DMS79 (cell line): ENCODE results near the gene ATM.

Experiments used
- DNase-seq: peaks from one replicate; lab custom pipeline; 2025; lab: John Stamatoyannopoulos, UW

ATM gene, protein sequence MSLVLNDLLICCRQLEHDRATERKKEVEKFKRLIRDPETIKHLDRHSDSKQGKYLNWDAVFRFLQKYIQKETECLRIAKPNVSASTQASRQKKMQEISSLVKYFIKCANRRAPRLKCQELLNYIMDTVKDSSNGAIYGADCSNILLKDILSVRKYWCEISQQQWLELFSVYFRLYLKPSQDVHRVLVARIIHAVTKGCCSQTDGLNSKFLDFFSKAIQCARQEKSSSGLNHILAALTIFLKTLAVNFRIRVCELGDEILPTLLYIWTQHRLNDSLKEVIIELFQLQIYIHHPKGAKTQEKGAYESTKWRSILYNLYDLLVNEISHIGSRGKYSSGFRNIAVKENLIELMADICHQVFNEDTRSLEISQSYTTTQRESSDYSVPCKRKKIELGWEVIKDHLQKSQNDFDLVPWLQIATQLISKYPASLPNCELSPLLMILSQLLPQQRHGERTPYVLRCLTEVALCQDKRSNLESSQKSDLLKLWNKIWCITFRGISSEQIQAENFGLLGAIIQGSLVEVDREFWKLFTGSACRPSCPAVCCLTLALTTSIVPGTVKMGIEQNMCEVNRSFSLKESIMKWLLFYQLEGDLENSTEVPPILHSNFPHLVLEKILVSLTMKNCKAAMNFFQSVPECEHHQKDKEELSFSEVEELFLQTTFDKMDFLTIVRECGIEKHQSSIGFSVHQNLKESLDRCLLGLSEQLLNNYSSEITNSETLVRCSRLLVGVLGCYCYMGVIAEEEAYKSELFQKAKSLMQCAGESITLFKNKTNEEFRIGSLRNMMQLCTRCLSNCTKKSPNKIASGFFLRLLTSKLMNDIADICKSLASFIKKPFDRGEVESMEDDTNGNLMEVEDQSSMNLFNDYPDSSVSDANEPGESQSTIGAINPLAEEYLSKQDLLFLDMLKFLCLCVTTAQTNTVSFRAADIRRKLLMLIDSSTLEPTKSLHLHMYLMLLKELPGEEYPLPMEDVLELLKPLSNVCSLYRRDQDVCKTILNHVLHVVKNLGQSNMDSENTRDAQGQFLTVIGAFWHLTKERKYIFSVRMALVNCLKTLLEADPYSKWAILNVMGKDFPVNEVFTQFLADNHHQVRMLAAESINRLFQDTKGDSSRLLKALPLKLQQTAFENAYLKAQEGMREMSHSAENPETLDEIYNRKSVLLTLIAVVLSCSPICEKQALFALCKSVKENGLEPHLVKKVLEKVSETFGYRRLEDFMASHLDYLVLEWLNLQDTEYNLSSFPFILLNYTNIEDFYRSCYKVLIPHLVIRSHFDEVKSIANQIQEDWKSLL (N-terminal part only)

DNA sequence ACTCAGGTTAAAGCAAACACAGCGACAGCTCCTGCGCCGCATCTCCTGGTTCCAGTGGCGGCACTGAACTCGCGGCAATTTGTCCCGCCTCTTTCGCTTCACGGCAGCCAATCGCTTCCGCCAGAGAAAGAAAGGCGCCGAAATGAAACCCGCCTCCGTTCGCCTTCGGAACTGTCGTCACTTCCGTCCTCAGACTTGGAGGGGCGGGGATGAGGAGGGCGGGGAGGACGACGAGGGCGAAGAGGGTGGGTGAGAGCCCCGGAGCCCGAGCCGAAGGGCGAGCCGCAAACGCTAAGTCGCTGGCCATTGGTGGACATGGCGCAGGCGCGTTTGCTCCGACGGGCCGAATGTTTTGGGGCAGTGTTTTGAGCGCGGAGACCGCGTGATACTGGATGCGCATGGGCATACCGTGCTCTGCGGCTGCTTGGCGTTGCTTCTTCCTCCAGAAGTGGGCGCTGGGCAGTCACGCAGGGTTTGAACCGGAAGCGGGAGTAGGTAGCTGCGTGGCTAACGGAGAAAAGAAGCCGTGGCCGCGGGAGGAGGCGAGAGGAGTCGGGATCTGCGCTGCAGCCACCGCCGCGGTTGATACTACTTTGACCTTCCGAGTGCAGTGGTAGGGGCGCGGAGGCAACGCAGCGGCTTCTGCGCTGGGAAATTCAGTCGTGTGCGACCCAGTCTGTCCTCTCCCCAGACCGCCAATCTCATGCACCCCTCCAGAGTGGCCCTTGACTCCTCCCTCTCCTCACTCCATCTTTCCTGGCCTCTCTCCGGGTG lies at the start of gene ATM, which contains the start of gene NPAT:
ATM (plus strand) TSS at position 494 of the 774 bp plus-strand sequence. CDS start 4,558 bp downstream, outside the sequence.
NPAT (minus strand) TSS at position 65 of the 774 bp plus-strand sequence. CDS start 102 bp downstream, outside the sequence.
- DNase-seq, result peak; percentile 100

DNA sequence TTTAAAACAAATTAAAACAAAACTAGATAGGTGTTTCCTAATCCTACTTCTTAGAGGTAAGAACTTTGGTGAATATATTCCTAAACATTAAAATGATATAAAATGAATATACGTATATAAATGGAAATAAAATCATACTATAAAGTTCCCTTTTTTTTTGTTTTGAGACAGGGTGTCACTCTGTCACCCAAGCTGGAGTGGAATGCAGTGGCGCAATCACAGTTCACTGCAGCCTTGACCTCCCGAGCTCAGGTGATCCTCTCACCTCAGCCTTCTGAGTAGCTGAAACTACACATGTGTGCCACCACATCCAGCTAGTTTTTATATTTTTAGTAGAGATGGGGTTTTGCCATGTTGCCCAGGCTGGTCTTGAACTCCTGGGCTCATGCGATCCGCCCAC lies 45.3 kb upstream of the ATM start:
- no peak for DNase-seq

DNA sequence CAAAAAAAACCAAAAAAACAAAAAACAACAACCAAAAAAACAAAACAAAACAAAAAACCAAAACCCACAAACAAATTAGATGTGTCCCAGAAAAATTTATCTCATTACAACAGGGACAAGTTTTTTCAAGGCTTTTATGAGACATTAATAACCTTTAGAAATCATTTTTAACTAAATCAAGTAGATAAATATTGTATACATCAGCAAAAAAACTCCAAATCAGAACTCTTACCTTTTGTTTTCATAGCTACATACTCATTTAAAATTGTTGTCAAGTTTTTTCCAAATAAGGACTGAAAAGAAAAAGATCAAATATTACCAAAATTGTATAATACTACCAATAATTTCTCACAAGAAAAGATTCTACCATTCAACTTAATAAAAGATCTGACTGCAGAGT lies 29.1 kb upstream of the ATM start:
- no peak for DNase-seq

DNA sequence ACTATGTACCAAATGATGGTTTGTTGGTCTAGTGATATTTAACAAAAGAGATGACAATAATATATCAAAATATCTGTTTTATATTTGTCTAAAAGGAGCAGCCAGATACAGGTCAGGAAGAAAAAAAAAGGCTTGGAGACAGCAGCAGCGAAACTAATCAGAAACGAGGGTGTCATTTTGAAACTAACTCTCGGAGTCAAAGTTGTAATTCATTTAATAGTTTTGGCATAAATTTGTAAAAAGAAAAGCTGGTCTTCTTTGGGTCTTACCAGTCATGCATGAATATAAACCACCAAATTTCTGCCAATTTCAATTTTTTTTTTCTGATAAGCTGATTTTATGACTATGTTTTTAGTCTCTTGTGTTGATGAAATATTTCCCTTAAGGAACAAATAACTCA lies 26.0 kb upstream of the ATM start:
- no peak for DNase-seq

DNA sequence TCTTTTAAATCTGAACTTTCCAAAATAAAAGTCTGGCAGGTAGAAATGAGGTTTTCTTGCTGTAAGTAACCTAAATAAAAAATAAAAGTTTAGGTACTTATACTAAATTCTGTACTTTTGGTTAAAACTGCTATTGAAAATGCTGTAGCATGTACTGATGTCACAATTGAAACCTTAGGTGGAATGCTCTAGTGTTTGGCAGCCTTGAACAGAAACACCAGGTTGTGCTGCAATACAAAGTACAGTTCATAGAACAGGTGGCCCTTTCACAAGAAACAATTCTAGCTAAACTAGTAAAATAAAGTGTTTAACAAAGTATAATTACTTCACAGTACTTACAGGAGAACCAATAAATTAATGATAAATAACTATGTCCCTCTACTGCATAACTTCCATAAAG lies 25.5 kb upstream of the ATM start:
- DNase-seq, result no peak

DNA sequence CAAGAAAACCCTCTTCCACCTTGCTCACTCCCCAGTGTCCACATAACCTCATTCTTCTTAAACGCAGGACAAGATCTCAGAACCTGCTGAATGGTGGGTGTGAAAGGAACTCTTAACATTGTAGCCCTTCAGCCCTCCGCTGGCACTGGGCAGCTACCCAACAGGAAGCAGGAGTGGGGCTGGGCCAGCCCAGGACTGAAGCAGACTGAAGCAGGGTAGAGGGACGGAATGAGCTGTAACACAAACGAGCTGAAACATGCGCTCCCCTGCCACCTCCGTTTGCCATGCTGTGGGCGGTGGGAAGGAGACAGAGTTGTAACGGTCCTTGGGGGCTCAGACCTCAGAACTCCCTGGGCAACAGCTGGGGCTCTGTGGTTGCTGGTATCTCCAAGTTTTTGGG lies 24.0 kb upstream of the ATM start:
- DNase-seq, result no peak

DNA sequence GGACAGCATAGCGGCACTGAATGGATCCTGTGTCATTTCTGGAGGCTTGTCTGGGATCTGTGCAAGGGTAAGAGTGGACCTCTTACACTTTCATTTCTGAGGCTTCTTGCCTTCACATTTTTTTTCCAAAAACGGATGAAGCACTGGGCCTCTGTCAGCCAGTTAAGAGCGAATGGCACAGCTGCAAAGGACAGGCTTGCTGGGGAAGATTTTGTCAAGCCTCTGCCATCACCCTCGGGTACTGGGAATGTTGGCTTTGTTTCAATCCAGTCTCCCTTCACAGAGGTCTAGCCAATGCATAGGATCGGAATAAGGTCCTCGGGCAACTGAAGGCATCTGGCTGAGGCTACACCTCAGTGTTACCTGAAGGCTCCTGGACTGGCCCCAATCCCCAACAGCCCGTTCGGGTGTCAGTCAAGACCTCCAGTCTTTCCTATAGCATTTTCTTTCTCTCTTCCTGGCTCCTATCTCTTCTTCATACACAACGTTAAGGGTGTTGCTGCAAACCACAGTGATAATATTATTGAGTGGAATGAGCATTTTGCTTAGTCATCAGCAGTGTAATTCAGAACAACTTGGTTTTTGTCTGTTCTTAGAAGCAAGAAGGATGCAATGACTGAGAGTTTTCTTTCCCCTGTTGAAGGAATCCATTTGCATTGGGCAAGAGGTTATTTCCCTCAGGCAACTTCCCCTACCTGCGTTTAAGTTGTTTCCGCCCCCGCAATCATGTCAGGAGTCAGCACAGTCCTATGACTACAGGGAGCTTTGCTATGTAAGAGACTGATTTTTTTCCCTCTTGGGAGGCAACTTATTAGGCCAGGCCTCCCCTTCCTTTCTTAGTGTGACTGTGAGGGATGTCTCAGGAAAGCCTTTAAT lies 23.2 kb upstream of the ATM start:
- DNase-seq, result no peak

DNA sequence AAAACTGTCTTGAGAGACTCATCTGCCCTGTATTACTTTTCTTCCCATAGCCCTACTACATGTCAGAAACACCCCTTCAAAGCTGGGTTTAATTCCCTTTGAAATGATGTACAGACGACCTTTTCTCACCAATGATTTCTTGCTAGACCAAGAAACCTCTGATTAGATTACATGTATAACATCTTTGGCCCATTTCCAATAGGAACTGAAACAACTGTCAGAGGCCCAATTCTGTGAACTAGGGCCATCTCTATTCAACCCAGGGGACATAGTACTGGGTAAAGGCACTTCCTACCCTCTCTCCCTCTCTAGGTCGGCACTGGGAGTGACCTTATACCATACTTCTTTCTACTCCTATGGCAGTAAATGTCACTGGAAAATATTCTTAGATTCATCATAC lies 19.8 kb upstream of the ATM start:
- DNase-seq, result no peak

DNA sequence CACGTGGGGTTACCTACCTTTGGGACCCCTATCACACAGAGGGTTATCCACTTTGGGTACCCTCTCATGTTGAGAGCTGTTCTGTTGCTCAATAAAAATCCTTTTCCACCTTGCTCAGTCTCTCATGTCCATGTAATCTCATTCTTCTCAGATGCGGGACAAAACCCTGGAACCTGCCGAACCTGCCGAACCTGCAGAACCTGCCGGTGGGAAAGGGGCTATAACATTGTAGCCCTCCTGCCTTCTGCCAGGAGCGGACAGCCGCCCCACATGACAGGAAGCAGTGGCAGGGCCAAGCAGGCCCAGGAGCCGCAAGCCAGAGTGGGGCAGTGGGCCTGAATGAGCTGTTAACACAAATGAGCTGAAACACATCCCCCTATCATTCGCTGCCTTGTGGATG lies 18.5 kb upstream of the ATM start:
- no peak for DNase-seq

DNA sequence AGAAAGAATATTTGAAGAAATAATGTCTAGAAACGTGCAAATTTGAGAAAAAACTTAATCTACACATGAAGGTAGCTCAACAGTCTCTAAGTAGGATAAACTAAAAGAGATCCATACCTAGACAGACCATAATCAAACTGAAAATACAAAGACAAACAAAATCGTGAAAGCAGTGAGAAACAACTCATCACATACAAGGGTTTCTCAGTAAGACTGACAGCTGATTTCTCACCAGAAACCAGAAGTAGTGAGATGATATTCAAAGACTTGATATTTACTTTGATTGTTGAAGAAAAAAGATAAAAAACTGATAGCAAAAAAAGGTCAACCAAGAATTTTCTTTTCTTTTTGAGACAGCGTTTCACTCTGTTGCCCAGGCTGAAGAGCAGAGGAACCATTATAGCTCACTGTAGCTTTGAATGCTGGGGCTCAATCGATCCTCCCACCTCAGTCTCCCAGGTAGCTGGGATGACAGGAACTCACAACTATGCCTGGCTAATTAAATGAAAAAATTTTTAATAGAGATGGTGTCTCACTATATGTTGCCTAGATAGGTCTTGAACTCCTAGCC lies 17.9 kb upstream of the ATM start:
- DNase-seq, result no peak

DNA sequence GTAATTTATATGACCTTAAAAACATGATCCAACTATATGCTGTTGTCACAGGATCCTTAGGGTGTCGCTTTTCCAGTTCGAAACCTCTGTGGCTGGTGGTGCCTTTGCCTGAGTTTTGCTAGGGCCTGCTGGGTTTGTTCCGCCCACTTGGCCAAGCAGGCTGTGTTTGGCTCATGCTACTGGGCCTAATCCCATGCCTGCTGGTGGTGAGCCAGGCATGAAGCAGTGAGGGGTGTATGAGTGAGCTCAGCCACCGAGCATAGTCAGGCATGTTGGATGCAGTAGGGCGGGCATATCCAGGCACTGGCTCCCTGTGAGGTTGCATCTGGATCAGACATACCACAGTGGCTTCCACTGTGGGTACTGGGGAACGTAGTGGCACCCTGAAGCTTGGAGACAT lies 16.7 kb upstream of the ATM start:
- DNase-seq, result no peak

DNA sequence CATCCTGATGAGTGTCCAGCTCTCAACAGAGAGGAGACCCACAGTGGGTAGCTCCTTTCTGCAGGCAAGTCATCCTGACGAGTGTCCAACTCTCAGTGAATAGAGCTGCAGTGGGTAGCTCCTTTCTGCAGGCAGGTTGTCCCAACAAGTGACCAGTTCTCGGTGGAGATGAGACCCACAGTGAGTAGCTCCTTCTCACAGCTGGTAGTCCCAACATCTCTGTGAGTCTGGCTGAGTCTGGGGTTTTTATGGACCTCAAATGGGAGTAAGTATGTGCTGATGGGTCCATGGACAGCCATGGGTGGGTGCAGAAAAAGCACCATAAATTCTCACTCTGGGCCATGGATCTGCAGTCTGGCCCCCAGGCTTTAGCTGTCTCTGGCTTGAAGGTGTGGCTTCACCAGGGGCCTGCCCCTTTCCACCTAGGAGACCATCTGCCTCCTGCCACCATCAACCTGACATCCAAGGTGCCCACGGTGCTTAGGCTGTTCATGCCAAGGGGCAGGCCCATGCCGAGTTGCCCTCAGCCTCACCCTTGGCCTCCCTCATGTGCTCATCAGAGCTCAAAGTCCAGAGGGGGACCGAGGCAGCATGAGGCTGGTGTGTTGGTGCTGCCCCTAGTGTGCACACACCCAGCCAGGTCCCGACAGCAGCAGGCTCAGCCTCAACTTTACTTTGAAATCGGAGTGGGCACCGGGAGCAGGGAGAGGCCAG lies 15.7 kb upstream of the ATM start:
- no peak for DNase-seq

DNA sequence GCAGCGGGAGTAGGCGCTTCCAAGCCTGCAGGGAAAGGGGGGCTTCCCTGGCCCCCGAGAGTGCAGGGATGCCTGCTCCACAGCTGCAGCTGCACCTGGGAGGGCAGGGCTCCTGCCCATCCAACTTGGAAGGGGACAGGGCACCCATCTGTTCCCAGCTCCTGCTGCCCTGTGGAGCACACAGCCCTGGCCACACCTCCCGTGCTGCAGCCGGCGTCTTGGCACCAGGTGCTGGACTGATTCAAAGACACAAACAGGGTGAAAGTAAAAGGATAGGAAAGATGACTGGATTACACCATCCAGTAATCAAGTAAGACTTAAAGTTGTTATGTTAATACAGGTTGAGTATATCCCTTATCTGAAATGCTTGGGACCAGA lies 15.2 kb upstream of the ATM start:
- DNase-seq, result no peak

DNA sequence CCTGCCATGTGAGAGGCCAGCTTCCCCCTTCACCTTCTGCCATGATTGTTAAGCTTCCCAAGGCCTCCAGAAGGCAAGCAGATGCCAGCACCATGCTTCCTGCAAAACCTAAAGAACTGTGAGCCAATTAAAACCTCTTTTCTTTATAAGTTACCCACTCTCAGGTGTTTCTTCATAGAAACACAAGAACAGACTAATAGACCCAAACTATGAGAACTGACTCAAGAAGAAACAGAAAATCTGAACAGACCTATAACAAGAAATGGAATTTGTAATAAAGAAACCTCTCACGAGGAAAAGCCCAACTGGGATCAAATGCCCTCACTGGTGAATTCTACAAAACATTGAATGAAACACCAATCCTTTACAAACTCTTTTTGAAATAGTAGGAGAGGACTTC lies 12.4 kb upstream of the ATM start:
- no peak for DNase-seq

DNA sequence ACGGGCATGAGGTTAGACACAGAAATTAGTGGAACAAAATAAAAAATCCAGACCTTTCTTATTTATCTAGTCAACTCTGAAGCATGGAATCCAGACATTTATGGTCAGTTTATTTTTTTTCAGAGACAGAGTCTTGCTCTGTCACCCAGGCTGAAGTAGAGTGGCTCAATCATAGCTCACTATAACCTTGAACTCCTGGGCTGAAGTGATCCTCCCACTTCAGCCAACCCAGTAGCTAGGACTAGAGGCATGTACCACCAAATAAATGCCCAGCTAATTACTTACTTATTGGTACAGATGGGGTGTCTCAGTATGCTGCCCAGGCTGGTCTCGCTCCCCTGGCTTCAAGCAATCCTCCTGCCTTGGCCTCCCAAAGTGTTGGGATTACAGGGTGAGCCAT lies 9.1 kb upstream of the ATM start:
- no peak for DNase-seq

DNA sequence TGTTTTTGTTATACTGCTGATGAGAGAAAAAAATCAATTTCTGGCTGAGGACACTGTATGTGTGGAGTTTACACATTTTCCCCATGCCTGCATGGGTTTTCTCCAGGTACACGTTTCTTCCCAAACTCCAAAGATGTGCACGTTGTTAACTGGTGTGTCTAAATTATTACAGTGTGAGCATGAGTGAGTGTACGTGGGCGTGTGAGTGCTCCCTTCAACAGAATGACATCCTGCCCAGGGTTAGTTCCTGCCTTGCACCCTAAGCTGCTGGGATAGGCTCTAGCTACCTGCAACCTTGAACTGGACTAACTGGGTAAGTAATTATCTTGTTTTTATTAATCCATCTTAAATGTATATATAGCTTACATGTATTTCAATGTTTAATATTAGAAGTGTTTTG lies 5.9 kb upstream of the ATM start:
- DNase-seq, result no peak

DNA sequence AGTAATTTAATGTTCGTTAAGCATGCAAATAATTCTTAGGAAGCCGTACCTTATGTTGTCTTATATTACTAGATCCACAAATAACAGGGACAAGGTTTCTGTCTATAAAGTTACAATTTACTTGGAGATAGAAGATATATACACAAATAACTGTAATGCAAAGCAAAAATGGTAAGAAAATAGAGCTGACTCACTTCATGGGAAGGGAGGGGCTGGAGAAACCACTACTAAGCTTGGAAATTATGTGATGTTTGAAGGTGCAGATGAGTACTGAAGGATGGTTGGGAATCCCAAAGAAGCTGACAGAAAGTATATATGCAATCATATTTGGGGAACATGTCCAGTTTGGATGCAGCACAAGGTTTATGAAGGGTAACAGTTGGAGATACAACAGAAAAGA lies 4.4 kb upstream of the ATM start:
- no peak for DNase-seq

DNA sequence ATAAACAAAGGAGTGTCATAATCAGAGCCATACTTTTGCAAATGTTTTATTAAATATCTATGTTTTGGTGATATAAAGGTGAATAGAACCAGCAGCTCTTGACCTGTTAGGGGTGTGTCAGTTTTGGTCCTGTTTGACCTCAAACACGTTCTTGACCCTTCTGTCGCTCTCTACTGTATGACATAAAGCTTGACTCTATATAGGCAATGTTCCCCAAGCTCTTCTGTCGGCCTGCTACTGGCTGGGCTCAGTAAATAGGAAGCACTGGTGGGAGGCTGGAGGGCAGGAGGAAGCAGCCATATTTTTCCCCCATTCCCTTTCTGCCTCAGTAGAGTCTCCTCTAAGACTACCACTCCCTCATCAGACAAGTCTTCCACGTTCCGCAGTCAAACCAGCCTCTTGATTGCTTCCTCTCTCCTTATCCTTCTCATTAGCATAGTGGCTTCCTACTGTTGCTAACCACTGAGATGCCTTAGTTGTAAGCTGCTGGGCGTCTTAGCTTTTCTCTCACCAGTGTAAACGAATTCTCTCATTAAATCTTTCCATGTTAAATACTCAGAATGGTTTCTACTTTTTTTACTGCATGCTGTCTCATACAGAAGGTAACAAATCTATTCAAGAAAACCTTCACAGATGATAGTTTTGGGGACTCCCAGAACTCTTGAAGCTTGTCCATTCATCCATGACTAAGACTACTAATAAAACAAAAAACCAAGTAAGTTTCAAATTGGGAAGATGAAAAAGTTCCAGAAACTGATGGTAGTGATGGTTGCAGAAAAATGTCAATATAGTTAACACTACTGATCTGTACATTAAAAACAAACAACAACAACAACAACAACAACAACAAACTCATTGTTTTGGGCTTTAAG lies 3.7 kb upstream of the ATM start:
- no peak for DNase-seq
